ENCODE measurements around the gene SNX7.

SNX7 gene

GRCh38 chr1:98763488-98764150 lies 102.1 kb downstream of the SNX7 start:
- Histone ChIP-seq H3K36me3 (ENCODE audit: control insufficient read depth, insufficient read depth, low read length) (no peaks in the 10 kb centered on the region), H3K27me3 (ENCODE audit: control insufficient read depth, insufficient read depth, low read length) (no peaks in the 10 kb centered on the region), H3K27ac (ENCODE audit: low read depth, low read length) (no peak overlapping the region), H3K9me3 (ENCODE audit: control insufficient read depth, insufficient read depth, low read depth, low read length) (no peaks in the 10 kb centered on the region), H3K4me1 (ENCODE audit: control insufficient read depth, insufficient read depth, low read length) (no peaks in the 10 kb centered on the region), H3K9ac (ENCODE audit: low read length) (no peak overlapping the region), H3K4me3 (ENCODE audit: low read depth, low read length) (no peak overlapping the region)

- Histone ChIP-seq H3K36me3 (ENCODE audit: control insufficient read depth, insufficient read depth, low read length) (no peaks in the 10 kb centered on the region), H3K27ac (ENCODE audit: low read depth, low read length) (no peak overlapping the region), H3K27me3 (ENCODE audit: control insufficient read depth, insufficient read depth, low read length) (no peaks in the 10 kb centered on the region), H3K9me3 (ENCODE audit: control insufficient read depth, insufficient read depth, low read depth, low read length) (no peaks in the 10 kb centered on the region), H3K4me3 (ENCODE audit: low read depth, low read length) (no peak overlapping the region), H3K4me1 (ENCODE audit: control insufficient read depth, insufficient read depth, low read length) (no peaks in the 10 kb centered on the region), H3K9ac (ENCODE audit: low read length) (no peak overlapping the region)
Measured at GRCh38 chr1:98764485-98764884, 103.0 kb downstream of the SNX7 start.

GRCh38 chr1:98766255-98766654 lies 104.7 kb downstream of the SNX7 start:
- no peaks in the 10 kb centered on the region for H3K4me1 ChIP-seq (ENCODE audit: control insufficient read depth, insufficient read depth, low read length)
- H3K9ac ChIP-seq (ENCODE audit: low read length): no peak overlapping the region
- H3K4me3 ChIP-seq (ENCODE audit: low read depth, low read length): no peak overlapping the region
- H3K27me3 ChIP-seq (ENCODE audit: control insufficient read depth, insufficient read depth, low read length): no peaks in the 10 kb centered on the region
- no peak overlapping the region for H3K27ac ChIP-seq (ENCODE audit: low read depth, low read length)
- H3K9me3 ChIP-seq (ENCODE audit: control insufficient read depth, insufficient read depth, low read depth, low read length): no peaks in the 10 kb centered on the region
- H3K36me3 ChIP-seq (ENCODE audit: control insufficient read depth, insufficient read depth, low read length): no peaks in the 10 kb centered on the region

- Histone ChIP-seq H3K4me3 (ENCODE audit: low read depth, low read length) (no peak overlapping the region), H3K9ac (ENCODE audit: low read length) (no peak overlapping the region), H3K27me3 (ENCODE audit: control insufficient read depth, insufficient read depth, low read length) (no peaks in the 10 kb centered on the region), H3K27ac (ENCODE audit: low read depth, low read length) (no peak overlapping the region), H3K4me1 (ENCODE audit: control insufficient read depth, insufficient read depth, low read length) (no peaks in the 10 kb centered on the region), H3K36me3 (ENCODE audit: control insufficient read depth, insufficient read depth, low read length) (no peaks in the 10 kb centered on the region), H3K9me3 (ENCODE audit: control insufficient read depth, insufficient read depth, low read depth, low read length) (no peaks in the 10 kb centered on the region)
Measured at GRCh38 chr1:98769162-98769561, 107.6 kb downstream of the SNX7 start.

- no peak overlapping the region for H3K27ac ChIP-seq (ENCODE audit: low read depth, low read length)
- no peaks in the 10 kb centered on the region for H3K27me3 ChIP-seq (ENCODE audit: control insufficient read depth, insufficient read depth, low read length)
- no peak overlapping the region for H3K4me3 ChIP-seq (ENCODE audit: low read depth, low read length)
- no peaks in the 10 kb centered on the region for H3K36me3 ChIP-seq (ENCODE audit: control insufficient read depth, insufficient read depth, low read length)
- H3K9me3 ChIP-seq (ENCODE audit: control insufficient read depth, insufficient read depth, low read depth, low read length): no peaks in the 10 kb centered on the region
- peaks cover 7% of the 10 kb centered on the region for H3K4me1 ChIP-seq (ENCODE audit: control insufficient read depth, insufficient read depth, low read length)
- H3K9ac ChIP-seq (ENCODE audit: low read length): no peak overlapping the region
Measured at GRCh38 chr1:98781906-98782305, 120.4 kb downstream of the SNX7 start.

GRCh38 chr1:98783821-98784220 lies 122.3 kb downstream of the SNX7 start:
- Histone ChIP-seq H3K36me3 (ENCODE audit: control insufficient read depth, insufficient read depth, low read length) (no peaks in the 10 kb centered on the region), H3K9ac (ENCODE audit: low read length) (no peak overlapping the region), H3K27ac (ENCODE audit: low read depth, low read length) (no peak overlapping the region), H3K9me3 (ENCODE audit: control insufficient read depth, insufficient read depth, low read depth, low read length) (no peaks in the 10 kb centered on the region), H3K4me1 (ENCODE audit: control insufficient read depth, insufficient read depth, low read length) (peaks cover 7% of the 10 kb centered on the region), H3K27me3 (ENCODE audit: control insufficient read depth, insufficient read depth, low read length) (no peaks in the 10 kb centered on the region), H3K4me3 (ENCODE audit: low read depth, low read length) (no peak overlapping the region)

- Histone ChIP-seq H3K9ac (ENCODE audit: low read length) (no peak overlapping the region), H3K27ac (ENCODE audit: low read depth, low read length) (no peak overlapping the region), H3K27me3 (ENCODE audit: control insufficient read depth, insufficient read depth, low read length) (no peaks in the 10 kb centered on the region), H3K36me3 (ENCODE audit: control insufficient read depth, insufficient read depth, low read length) (no peaks in the 10 kb centered on the region), H3K9me3 (ENCODE audit: control insufficient read depth, insufficient read depth, low read depth, low read length) (no peaks in the 10 kb centered on the region), H3K4me1 (ENCODE audit: control insufficient read depth, insufficient read depth, low read length) (no peaks in the 10 kb centered on the region), H3K4me3 (ENCODE audit: low read depth, low read length) (no peak overlapping the region)
Measured at GRCh38 chr1:98791498-98791897, 130.0 kb downstream of the SNX7 start.

- Histone ChIP-seq H3K36me3 (ENCODE audit: control insufficient read depth, insufficient read depth, low read length) (no peaks in the 10 kb centered on the region), H3K27ac (ENCODE audit: low read depth, low read length) (no peak overlapping the region), H3K4me1 (ENCODE audit: control insufficient read depth, insufficient read depth, low read length) (no peaks in the 10 kb centered on the region), H3K9ac (ENCODE audit: low read length) (no peak overlapping the region), H3K4me3 (ENCODE audit: low read depth, low read length) (no peak overlapping the region), H3K27me3 (ENCODE audit: control insufficient read depth, insufficient read depth, low read length) (no peaks in the 10 kb centered on the region), H3K9me3 (ENCODE audit: control insufficient read depth, insufficient read depth, low read depth, low read length) (no peaks in the 10 kb centered on the region)
Measured at GRCh38 chr1:98792123-98792522, 130.6 kb downstream of the SNX7 start.

- H3K4me1 ChIP-seq (ENCODE audit: control insufficient read depth, insufficient read depth, low read length): no peaks in the 10 kb centered on the region
- H3K27me3 ChIP-seq (ENCODE audit: control insufficient read depth, insufficient read depth, low read length): no peaks in the 10 kb centered on the region
- no peak overlapping the region for H3K27ac ChIP-seq (ENCODE audit: low read depth, low read length)
- H3K36me3 ChIP-seq (ENCODE audit: control insufficient read depth, insufficient read depth, low read length): no peaks in the 10 kb centered on the region
- H3K9me3 ChIP-seq (ENCODE audit: control insufficient read depth, insufficient read depth, low read depth, low read length): no peaks in the 10 kb centered on the region
- H3K4me3 ChIP-seq (ENCODE audit: low read depth, low read length): no peak overlapping the region
- no peak overlapping the region for H3K9ac ChIP-seq (ENCODE audit: low read length)
Measured at GRCh38 chr1:98793136-98793535, 131.6 kb downstream of the SNX7 start.

GRCh38 chr1:98794196-98794886 lies 132.8 kb downstream of the SNX7 start:
- Histone ChIP-seq H3K36me3 (ENCODE audit: control insufficient read depth, insufficient read depth, low read length) (no peaks in the 10 kb centered on the region), H3K4me3 (ENCODE audit: low read depth, low read length) (no peak overlapping the region), H3K4me1 (ENCODE audit: control insufficient read depth, insufficient read depth, low read length) (no peaks in the 10 kb centered on the region), H3K27ac (ENCODE audit: low read depth, low read length) (no peak overlapping the region), H3K27me3 (ENCODE audit: control insufficient read depth, insufficient read depth, low read length) (no peaks in the 10 kb centered on the region), H3K9ac (ENCODE audit: low read length) (no peak overlapping the region), H3K9me3 (ENCODE audit: control insufficient read depth, insufficient read depth, low read depth, low read length) (peaks cover 2% of the 10 kb centered on the region)

- H3K4me3 ChIP-seq (ENCODE audit: low read depth, low read length): no peak overlapping the region
- peaks cover 5% of the 10 kb centered on the region for H3K9me3 ChIP-seq (ENCODE audit: control insufficient read depth, insufficient read depth, low read depth, low read length)
- no peak overlapping the region for H3K27ac ChIP-seq (ENCODE audit: low read depth, low read length)
- H3K36me3 ChIP-seq (ENCODE audit: control insufficient read depth, insufficient read depth, low read length): no peaks in the 10 kb centered on the region
- no peaks in the 10 kb centered on the region for H3K4me1 ChIP-seq (ENCODE audit: control insufficient read depth, insufficient read depth, low read length)
- no peaks in the 10 kb centered on the region for H3K27me3 ChIP-seq (ENCODE audit: control insufficient read depth, insufficient read depth, low read length)
- H3K9ac ChIP-seq (ENCODE audit: low read length): no peak overlapping the region
Measured at GRCh38 chr1:98796049-98796448, 134.5 kb downstream of the SNX7 start.
